SH-SY5Y (cell line): ENCODE measurements around the gene CRADD.

Source experiments
- GATA2 ChIP-seq: IDR thresholded peaks from 2 replicates; pipeline ENCODE4 v1.6.1; 2011; ENCODE audit warnings: mild to moderate bottlenecking, low read depth, low read length
- GATA3 ChIP-seq: IDR thresholded peaks from 2 replicates; pipeline ENCODE4 v1.6.1; 2011; ENCODE audit warnings: low read depth, mild to moderate bottlenecking, low read length, moderate library complexity

- TF ChIP-seq GATA3 (no peak), GATA2 (no peak)
Measured at GRCh38 chr12:93676408-93677194, 574 bp upstream of the CRADD start.
